Measurements from ENCODE around the gene OR4D10. TPM values are rescaled to one million over a fixed set of nuclear protein-coding genes. Genes with fewer than 3 reads are reported as not detected.
"Not testable (repeated sequence)": the region's sequence is repeated elsewhere in the genome, so short reads cannot be mapped to it uniquely, and the experiment has no call there.

The OR4D10 gene
- total RNA-seq, 1 donor from 2014 or later: not detected

DNA sequence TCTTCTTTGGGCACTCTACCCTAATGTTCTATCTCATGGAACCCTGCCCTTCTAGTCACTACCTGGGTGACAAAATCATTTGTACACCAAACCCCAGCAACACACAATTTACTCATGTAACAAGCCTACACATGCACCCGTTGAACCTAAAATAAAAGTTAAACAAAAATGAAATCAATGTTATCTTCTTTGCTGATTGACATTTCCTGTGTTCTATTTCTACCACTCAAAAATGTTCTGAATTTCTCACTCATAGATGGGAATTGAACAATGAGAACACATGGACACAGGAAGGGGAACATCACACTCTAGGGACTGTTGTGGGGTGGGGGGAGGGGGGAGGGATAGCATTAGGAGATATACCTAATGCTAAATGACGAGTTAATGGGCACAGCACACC is 47.0 kb downstream of the OR4D10 start:
- intact Hi-C loops (cut with micrococcal nuclease); DNase-seq; ATAC-seq: not testable (repeated sequence)

DNA sequence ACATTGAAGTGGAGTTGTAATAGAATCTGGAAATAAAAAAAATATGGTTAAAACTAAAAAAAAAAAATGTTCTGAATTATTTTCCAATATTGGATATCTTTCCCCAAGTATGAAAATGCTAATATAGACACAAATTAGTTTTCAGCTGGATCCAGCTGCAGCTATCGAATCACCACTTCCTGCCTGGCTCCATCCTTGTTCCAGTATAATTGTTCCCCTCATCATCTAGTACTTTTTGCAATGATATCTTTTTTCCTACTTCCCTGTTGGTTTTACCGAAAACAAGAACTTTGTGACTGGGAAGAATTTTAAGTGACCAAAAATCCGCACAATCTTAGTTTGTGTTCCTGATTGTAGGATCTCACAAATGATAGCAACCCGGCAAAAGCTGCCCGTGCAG is 47.6 kb downstream of the OR4D10 start:
- DNase-seq (no peak), ATAC-seq (no peak)
- intact Hi-C loops (cut with micrococcal nuclease): no loop called here

DNA sequence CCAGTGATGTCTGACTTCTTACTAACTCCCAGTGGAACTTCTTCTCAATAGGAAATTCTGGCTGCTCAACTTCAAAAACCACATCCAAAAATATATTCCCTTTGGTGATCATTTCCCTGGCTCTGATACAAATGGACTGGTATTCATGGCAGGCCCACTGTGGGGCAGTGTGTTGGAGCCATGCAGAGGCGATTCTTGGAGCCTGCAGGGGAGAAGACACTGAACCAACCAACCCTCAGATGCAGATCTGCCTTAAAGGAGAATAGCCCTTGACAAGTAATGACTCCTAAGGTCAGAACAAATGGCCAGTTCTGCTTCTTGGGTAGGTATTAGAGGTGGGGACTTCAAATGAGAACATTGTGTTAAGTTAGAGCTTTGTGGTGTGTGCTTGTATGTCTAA is 50.4 kb downstream of the OR4D10 start:
- no peak for DNase-seq
- intact Hi-C loops (cut with micrococcal nuclease): no loop called here
- no peak for ATAC-seq

DNA sequence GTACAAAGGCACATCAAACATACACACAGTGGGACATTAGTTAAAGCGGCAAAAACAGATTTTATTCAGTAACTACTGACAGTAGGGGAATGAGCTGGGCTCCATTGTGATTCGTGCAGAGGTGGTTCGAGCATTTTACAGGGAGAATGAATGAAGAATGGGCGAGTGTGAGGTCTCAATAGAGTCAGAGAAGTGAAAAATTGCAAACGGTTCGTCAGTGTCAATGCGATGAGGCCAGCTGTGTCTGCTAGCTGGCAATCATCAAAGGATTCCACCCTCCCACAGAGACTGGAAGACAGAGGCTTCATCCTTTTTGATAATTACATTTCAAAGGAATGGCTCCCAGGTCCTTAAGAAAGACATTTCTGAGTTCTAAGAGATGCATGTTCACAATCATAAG is 55.6 kb downstream of the OR4D10 start:
- DNase-seq: no peak

More for the DNA sequence above, 55.6 kb downstream of the OR4D10 start:
- no peak for ATAC-seq
- intact Hi-C loops (cut with micrococcal nuclease): no loop called here

Other genes with a start within 250 kb of the OR4D10 start
- not detected for gene OR5AN1, start 114.4 kb upstream of the OR4D10 start, total RNA-seq
- gene OR5A2, start 46.9 kb upstream of the OR4D10 start, total RNA-seq: not detected
- gene OR5A1, start 36.8 kb upstream of the OR4D10 start, total RNA-seq: not detected
- gene OR4D6, start 16.4 kb upstream of the OR4D10 start, total RNA-seq: not detected
- not detected for gene OR4D11, start 30.3 kb downstream of the OR4D10 start, total RNA-seq
- not detected for gene OR4D9, start 38.2 kb downstream of the OR4D10 start, total RNA-seq
- 40.9 TPM for gene OSBP, start 142.5 kb downstream of the OR4D10 start, total RNA-seq
- 24.5 TPM for gene PATL1, start 195.7 kb downstream of the OR4D10 start, total RNA-seq
- gene OR10V1, start 240.5 kb downstream of the OR4D10 start, total RNA-seq: not detected

All from left ventricle myocardium superior (tissue), 1 donor.